SH-SY5Y (cell line): ENCODE data around the gene BAIAP2L2.

Experiments used
- GATA2 ChIP-seq: IDR thresholded peaks from 2 replicates; pipeline ENCODE4 v1.6.1; 2011; ENCODE audit warnings: mild to moderate bottlenecking, low read depth, low read length
- GATA3 ChIP-seq: IDR thresholded peaks from 2 replicates; pipeline ENCODE4 v1.6.1; 2011; ENCODE audit warnings: low read depth, mild to moderate bottlenecking, low read length, moderate library complexity

DNA sequence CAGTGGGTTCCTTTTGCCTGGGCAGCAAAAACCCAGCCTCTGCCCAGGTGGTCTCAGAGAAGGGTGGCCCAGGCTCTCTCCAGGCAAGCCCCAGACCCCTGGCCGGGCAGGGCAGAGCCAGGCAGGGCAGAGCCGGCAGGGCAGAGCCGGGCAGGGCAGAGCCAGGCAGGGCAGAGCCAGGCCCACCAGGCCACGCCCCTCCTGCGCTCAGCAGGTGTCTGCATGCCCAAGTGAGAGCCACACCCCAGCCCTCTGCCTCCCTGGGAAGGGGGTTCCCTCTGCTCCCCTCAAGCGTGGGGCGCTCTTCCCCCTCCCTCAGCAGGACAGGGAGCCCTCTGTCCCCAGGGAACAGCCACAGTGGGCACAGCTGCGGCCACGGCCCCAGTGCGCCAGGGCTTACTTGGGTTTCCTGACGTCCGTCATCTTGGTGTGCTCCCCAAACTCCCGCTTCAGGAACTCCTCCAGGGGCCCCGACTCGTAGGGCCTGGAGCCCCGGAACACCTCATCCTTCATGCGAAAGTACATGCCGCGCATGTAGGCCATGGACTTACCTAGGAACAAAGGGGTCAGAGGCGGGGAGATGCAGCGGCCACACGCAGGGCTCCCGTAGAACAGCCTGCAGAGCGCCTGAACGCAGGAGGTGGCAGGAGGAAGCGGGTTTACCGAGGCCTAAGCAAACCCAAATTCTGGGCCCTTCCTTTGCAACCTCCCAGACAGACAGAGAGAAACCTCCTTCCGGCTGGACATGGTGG, 10.1 kb upstream of the BAIAP2L2 start:
- no peak for TF ChIP-seq GATA2
- no peak for TF ChIP-seq GATA3
